Stimulated activated CD4-positive, alpha-beta T cell treated with anti-CD3 and anti-CD28 coated beads, Interleukin-4, amount 100 ng/mL, for 1 hour (primary cell): ENCODE results near the gene VWA1.
"Not testable (repeated sequence)": the region's sequence is repeated elsewhere in the genome, so short reads cannot be mapped to it uniquely, and the experiment has no call there.

ENCODE experiments used
- DNase-seq: peaks from one replicate; pipeline ENCODE4 v3.0.0-alpha.2; 2020

The VWA1 gene

DNA sequence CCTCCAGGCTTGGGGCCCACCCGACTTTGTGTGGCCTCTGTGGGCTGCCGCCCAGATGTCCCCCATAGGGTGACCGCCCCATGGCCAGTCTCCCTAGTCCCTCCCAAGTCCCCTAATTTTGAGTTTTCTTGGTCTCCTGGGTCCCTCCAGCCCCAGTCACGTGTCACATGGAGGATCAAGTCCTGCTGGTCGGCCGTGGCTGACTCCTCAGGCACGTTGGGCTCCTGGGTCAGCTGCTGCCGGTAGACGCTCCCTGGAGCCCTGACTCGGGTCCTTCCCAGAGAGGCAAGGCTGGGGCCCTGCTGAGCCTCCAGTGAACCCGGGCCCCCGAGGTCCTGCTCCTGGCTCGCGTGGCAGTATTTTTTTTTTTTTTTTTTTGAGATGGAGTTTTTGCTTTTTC lies 24.2 kb downstream of the VWA1 start:
- not testable (repeated sequence) for DNase-seq

- no peak for DNase-seq
Observed at GRCh38 chr1:1460540-1461130, 25.1 kb downstream of the VWA1 start.

GRCh38 chr1:1461721-1462317 lies 26.3 kb downstream of the VWA1 start:
- DNase-seq: no peak

- no peak for DNase-seq
Observed at GRCh38 chr1:1462318-1462966, 27.0 kb downstream of the VWA1 start.

DNA sequence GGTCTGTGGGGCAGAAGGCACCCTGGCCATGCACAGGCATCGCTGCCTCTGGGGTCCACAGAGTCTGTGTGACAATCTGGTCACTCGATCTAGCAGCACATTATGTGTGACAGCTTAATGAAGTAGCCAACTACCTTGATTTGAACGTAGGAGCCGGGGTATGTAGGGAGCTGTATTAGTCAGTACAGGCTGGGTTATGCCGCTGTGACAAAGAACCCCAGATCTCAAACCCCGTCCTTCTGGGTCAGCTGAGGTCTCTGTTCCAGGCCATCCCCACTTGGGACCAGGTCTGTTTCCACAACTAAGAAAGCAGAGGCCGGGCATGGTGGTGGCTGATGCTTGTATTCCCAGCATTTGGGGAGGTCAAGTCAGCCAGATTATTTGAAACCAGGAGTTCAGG lies 27.8 kb downstream of the VWA1 start:
- no peak for DNase-seq

- not testable (repeated sequence) for DNase-seq
Observed at GRCh38 chr1:1468196-1468985, 32.9 kb downstream of the VWA1 start.

- no peak for DNase-seq
Observed at GRCh38 chr1:1470626-1471388, 35.3 kb downstream of the VWA1 start.

DNA sequence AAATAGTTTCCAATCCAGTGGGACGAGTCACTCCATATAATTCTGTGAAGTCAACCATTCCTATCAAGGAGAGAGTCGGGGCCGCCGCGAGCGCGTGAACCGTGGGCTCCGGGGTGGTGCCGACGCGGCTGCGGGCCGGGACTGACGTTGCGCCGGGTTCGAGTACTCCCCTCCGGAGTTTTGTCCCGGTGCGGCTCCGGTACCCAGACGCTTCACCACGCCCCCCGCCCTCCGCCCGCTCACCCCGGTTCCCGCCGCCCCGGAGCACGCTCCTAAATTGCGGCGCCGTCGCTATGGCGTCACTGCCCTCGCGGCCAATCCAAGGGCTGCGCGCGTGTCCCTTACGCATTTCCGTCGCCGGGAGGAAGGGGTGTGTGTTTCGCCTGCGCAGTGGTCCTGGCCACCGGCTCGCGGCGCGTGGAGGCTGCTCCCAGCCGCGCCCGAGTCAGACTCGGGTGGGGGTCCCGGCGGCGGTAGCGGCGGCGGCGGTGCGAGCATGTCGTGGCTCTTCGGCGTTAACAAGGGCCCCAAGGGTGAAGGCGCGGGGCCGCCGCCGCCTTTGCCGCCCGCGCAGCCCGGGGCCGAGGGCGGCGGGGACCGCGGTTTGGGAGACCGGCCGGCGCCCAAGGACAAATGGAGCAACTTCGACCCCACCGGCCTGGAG lies 36.0 kb downstream of the VWA1 start, which contains the start of gene ATAD3B:
TSS of gene ATAD3B (plus strand) at position 377 of the 664 bp plus-strand sequence. CDS start at position 497, 120 bp downstream.
- DNase-seq: peak; percentile 95

- peak; percentile 19 for DNase-seq
Observed at GRCh38 chr1:1472053-1472876, 36.8 kb downstream of the VWA1 start.

DNA sequence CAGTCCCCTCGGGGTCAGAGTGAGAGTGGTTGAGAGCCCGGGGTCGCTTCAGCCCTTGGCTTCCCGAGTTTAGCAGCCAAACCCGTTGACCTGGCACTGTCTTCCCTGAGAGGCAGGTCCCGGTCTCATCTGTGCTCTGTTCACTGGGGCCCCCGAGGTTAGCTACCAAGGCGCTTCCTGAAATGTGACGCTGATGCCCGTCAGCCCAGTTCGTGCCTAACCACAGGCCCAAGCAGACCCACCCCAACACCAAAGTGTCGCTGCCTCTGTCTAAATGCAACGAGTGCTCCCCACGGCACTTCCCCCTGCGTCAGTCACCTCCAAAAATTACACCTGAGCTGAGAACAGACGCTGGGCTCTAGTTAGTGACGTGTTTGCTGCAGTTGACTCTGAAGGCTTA lies 40.5 kb downstream of the VWA1 start:
- DNase-seq: not testable (repeated sequence)

- DNase-seq: no peak
Observed at GRCh38 chr1:1477206-1477605, 41.7 kb downstream of the VWA1 start.

GRCh38 chr1:1479547-1480487 lies 44.3 kb downstream of the VWA1 start:
- DNase-seq: no peak

DNA sequence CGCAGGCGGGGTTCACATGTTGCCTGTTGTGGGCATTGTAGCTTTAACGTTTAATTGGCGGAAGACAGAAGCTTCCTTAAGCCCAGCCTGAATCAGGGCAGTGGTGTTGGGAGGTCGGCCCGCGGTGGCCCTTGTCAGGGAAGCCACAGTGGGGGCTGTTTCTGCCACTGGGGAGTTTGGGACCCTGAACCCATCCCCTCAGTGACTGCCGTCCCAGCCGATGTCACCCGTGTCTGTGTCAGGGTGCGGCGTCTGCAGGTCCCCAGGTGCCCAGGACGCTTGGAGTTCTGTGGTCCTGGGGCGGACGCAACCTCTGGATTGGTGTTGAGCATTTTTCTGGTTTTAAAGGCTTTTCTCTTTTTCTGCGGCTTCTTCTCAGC lies 45.0 kb downstream of the VWA1 start:
- DNase-seq: not testable (repeated sequence)

DNA sequence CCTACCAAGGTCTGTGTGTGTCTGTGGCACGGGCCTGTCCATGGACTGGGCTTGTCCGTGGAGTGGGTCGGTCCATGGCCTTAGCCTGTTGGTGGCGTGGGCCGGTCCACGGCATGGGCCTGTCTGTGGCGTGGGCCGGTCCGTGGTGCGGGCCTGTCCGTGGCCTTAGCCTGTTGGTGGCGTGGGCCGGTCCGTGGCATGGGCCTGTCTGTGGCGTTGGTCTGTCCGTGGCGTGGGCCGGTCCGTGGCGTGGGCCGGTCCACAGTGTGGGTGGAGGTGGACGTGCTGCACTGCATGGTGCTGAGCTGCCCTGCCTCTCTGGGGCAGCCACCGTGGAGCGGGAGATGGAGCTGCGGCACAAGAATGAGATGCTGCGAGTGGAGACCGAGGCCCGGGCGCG lies 46.3 kb downstream of the VWA1 start:
- not testable (repeated sequence) for DNase-seq

DNA sequence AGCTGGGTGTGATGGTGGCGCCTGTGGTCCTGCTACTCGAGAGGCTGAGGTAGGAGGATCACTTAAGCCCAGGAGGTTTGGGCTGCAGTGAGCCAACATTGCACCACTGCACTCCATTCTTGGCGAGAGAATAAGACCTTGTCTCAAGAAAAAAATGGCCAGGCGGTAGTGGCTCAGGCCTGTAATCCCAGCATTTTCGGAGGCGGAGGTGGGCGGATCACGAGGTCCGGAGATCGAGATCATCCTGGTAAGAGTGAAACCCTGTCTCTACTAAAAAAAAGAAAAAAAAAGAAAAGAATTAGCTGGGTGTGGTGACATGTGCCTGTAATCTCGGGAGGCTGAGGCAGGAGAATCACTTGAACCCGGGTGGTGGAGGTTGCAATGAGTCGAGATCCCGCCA lies 47.4 kb downstream of the VWA1 start:
- DNase-seq: no peak

DNA sequence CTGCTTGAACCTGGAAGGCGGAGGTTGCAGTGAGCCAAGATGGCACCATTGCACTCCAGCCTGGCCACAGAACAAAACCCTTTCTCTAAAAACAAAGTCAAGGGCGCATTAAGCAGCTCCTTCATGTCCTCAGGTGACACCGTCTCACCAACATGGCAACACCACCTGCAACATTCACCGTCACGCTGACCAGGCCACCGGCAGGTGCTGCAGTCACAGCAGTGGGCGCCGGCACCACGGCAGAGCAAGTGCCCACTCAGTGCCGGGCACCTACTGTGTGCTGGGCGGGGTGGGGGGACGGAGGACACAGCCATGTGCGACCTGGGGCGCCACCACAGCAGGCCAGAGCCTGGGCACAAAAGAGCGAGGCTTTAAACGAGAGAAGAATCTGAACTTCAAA lies 48.2 kb downstream of the VWA1 start:
- no peak for DNase-seq

DNA sequence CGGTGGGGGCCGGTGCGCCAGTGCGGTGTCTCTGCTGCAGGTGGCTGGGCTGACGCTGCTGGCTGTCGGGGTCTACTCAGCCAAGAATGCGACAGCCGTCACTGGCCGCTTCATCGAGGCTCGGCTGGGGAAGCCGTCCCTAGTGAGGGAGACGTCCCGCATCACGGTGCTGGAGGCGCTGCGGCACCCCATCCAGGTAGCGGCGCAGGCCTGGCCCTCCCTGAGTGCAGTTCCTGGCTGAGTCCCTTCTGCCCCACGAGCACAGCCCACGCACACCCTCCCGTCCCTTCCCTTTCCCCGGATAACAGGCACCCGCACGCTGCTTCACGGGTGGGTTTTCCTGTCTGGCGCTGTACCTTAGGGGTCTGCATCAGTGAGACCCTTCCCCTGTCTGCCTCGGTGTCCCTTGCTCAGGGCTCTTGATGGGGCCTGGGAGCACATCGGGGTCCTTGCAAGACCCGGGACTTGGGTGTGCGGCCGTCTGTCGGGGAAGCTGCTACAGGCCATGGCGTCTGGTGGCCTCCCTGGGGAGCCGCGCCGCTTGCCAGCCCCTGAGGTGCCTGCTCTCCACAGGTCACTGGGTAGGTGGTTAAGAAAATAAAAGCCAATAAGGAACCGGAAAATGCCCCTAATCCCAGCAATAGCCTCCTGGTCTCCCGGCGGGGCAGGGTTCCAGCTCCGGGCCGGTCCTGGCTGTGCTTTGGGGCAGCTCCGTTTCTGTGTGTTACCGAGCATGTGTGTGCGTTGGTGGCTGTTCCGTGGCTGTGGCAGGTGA lies 49.7 kb downstream of the VWA1 start:
- DNase-seq: not testable (repeated sequence)

GRCh38 chr1:1485755-1486317 lies 50.3 kb downstream of the VWA1 start:
- not testable (repeated sequence) for DNase-seq

- no peak for DNase-seq
Observed at GRCh38 chr1:1487701-1488100, 52.2 kb downstream of the VWA1 start.
